Bronchial epithelial cell (primary cell): ENCODE measurements around the gene MYRF. TPM values are rescaled to one million over a fixed set of nuclear protein-coding genes. Genes with fewer than 3 reads are reported as not detected.

Experiments
- DNase-seq: peaks from one replicate; pipeline ENCODE4 v3.0.0-alpha.2; 2010; ENCODE audit warnings: low read depth
- FAIRE-seq: peaks from 2 replicates; lab custom pipeline; 2011; peaks lifted over from hg19 to GRCh38; lab: Jason Lieb, UNC
- H3K27me3 ChIP-seq: 2 replicates; pipeline ENCODE4 v1.5.1; 2011; ENCODE audit warnings: low read length; ENCODE audit not compliant: control insufficient read depth, insufficient read depth
- H3K36me3 ChIP-seq: 2 replicates; pipeline ENCODE4 v1.5.1; 2011; ENCODE audit warnings: low read length; ENCODE audit not compliant: control insufficient read depth, insufficient read depth
- H3K4me3 ChIP-seq: 2 replicates; pipeline ENCODE4 v1.5.1; 2011; ENCODE audit warnings: mild to moderate bottlenecking, low read depth, low read length, control low read depth
- CTCF ChIP-seq: IDR thresholded peaks from 2 replicates; pipeline ENCODE4 v1.5.1; 2011; ENCODE audit warnings: mild to moderate bottlenecking, moderate library complexity, low read length, control low read depth, inconsistent platforms; ENCODE audit not compliant: insufficient read depth, severe bottlenecking
- total RNA-seq: library from RNA; depleted of rRNA; stranded (reverse); fragments of >200 nt; gene quantifications from 2 replicates; pipeline ENCODE4 v1.2.1, GENCODE V29; 2014

Gene MYRF
- total RNA-seq, 1 donor from 2014 or later = under 0.01 TPM

GRCh38 chr11:61763930-61764605, 11.6 kb downstream of the MYRF start:
- Histone ChIP-seq H3K4me3 (no peak overlapping the region), H3K36me3 (no peaks in the 10 kb centered on the region), H3K27me3 (peaks cover 2% of the 10 kb centered on the region)
- DNase-seq (no peak), FAIRE-seq (no peak)
- no peak for TF ChIP-seq CTCF

GRCh38 chr11:61764606-61765260, 12.3 kb downstream of the MYRF start:
- TF ChIP-seq CTCF = no peak
- FAIRE-seq (no peak), DNase-seq (no peak)
- Histone ChIP-seq H3K4me3 (no peak overlapping the region), H3K27me3 (peaks cover 2% of the 10 kb centered on the region), H3K36me3 (no peaks in the 10 kb centered on the region)

- H3K4me3 ChIP-seq = no peak overlapping the region
- TF ChIP-seq CTCF = no peak
- FAIRE-seq (no peak), DNase-seq (no peak)
- no peaks in the 10 kb centered on the region for H3K36me3 ChIP-seq
- H3K27me3 ChIP-seq = no peaks in the 10 kb centered on the region
These were observed 13.3 kb downstream of the MYRF start for GRCh38 chr11:61765550-61766253.

GRCh38 chr11:61766353-61766841, 14.0 kb downstream of the MYRF start:
- DNase-seq = peak; percentile 25
- no peaks in the 10 kb centered on the region for H3K36me3 ChIP-seq
- no peak overlapping the region for H3K4me3 ChIP-seq
- TF ChIP-seq CTCF = no peak
- H3K27me3 ChIP-seq = no peaks in the 10 kb centered on the region
- FAIRE-seq = no peak

- no peak for DNase-seq
- H3K27me3 ChIP-seq = no peaks in the 10 kb centered on the region
- no peaks in the 10 kb centered on the region for H3K36me3 ChIP-seq
- no peak for TF ChIP-seq CTCF
- H3K4me3 ChIP-seq = no peak overlapping the region
- no peak for FAIRE-seq
These were observed 16.1 kb downstream of the MYRF start for GRCh38 chr11:61768376-61769076.
